ENCODE results near the gene CDH12.

DNA sequence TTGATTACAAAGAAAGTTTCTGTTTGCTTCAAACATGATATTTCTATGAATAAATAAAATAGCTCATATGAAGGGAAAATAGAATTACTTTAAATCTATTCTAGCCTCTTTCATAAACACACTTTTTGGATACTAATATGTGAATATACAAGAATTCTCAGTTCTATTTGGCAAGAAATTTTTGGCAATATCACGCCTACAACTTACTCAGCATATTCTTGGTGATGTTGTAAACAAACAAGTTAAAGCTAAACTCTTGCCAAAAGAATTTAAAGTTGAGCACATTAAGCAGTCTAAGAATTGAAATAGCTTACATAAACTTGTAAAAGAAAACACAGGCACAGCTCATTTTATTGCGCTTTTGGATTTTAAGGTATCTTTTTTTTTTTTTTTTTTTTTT lies 209.8 kb downstream of the CDH12 start:
- TF ChIP-seq, protein P1, sequence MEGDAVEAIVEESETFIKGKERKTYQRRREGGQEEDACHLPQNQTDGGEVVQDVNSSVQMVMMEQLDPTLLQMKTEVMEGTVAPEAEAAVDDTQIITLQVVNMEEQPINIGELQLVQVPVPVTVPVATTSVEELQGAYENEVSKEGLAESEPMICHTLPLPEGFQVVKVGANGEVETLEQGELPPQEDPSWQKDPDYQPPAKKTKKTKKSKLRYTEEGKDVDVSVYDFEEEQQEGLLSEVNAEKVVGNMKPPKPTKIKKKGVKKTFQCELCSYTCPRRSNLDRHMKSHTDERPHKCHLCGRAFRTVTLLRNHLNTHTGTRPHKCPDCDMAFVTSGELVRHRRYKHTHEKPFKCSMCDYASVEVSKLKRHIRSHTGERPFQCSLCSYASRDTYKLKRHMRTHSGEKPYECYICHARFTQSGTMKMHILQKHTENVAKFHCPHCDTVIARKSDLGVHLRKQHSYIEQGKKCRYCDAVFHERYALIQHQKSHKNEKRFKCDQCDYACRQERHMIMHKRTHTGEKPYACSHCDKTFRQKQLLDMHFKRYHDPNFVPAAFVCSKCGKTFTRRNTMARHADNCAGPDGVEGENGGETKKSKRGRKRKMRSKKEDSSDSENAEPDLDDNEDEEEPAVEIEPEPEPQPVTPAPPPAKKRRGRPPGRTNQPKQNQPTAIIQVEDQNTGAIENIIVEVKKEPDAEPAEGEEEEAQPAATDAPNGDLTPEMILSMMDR (IDR thresholded peaks at IDR 0.05 in 8 of 11, conservative IDR thresholded peaks at IDR 0.05 in 3 of 11): no peak
- no peak for TF ChIP-seq POLR2A (IDR thresholded peaks at IDR 0.05)
